Measurements from ENCODE around the gene ZNF662. TPM values are rescaled to one million over a fixed set of nuclear protein-coding genes. Genes with fewer than 3 reads are reported as not detected.

Gene ZNF662
- total RNA-seq, 1 donor from 2014 or later = 1.3 TPM

- no peak for DNase-seq (ENCODE audit: low read depth)
Observed at GRCh38 chr3:42936157-42936981, 30.4 kb downstream of the ZNF662 start.

DNA sequence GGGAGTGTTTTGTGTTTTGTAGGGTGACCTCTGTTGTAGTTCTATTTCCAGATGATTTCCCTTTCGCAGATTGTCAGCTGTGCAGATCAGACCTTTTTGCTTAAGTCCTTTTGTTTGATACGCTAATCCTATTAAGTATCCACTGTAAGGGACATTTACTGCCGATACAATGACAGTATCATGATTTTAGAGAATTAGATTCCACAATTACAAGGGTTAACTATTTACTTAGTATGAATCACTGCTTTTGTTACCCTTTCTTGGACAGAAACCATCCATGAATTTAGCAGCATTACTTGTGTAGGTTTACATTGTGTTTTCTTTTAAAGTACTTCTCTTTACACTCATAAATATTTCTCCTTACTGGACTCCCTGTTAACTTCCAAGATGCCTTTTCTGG lies 31.4 kb downstream of the ZNF662 start:
- DNase-seq (ENCODE audit: low read depth) = no peak

GRCh38 chr3:42942693-42943092 lies 36.8 kb downstream of the ZNF662 start:
- DNase-seq (ENCODE audit: low read depth) = no peak

DNA sequence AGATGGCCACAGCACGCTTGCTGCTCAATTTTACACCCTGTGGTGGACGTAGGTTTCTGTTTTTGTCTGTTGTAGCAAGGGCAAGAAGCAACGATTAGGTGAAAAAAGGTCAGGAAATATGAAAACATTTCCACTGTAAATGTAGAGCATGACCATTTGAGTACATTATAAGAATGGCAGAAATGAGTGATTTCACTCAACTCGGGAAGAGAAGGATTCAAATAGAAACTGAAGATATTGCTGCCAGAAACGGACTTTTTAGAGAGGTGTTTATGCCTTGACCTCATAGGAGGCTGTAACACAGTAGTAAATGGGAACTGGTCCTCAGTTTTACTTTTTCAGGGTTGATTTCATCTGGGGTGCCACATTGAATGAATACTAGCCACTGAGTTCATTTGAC lies 40.1 kb downstream of the ZNF662 start:
- no peak for DNase-seq (ENCODE audit: low read depth)

DNA sequence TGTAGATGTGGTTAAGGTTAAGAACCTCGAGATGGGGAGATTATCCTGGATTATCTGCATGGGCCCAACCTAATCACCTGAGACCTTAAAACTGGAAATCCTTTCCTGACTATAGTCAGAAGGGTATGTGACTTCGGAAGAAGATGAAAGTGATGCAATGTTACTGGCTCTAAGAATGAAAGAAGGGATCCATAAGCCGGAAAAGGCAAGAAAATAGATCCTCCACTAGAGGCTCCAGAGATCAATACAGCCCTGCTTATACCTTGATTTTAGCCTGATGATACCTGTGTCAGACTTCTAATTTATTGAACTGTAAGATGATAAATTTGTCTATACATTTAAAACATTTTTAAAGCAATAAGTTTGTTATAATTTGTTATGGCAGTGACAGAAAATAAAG lies 51.6 kb downstream of the ZNF662 start:
- no peak for DNase-seq (ENCODE audit: low read depth)

GRCh38 chr3:42960282-42960681 lies 54.3 kb downstream of the ZNF662 start:
- DNase-seq (ENCODE audit: low read depth) = peak; percentile 43

- no peak for DNase-seq (ENCODE audit: low read depth)
Observed at GRCh38 chr3:42960786-42961185, 54.8 kb downstream of the ZNF662 start.

DNA sequence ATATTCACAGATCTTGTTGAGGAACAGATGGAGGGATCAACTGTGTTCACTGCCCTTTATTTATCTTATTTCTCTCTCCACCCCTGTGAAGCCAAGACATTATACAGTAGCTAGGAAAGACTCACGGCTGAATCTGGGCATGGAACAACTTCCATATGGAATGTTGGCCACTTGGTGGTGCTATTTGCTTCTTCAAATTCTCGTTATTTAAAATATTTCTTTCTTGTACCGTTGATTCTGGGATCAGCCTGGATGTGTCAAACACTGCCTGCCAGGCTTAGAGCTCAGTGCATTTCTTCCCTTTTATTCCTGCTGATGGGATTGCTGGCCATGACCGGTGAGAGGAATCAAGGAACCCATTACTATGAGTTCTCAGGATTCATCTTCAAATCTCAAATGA lies 55.7 kb downstream of the ZNF662 start:
- peak; percentile 67 for DNase-seq (ENCODE audit: low read depth)

- DNase-seq (ENCODE audit: low read depth) = no peak
Observed at GRCh38 chr3:42963269-42963668, 57.3 kb downstream of the ZNF662 start.

DNA sequence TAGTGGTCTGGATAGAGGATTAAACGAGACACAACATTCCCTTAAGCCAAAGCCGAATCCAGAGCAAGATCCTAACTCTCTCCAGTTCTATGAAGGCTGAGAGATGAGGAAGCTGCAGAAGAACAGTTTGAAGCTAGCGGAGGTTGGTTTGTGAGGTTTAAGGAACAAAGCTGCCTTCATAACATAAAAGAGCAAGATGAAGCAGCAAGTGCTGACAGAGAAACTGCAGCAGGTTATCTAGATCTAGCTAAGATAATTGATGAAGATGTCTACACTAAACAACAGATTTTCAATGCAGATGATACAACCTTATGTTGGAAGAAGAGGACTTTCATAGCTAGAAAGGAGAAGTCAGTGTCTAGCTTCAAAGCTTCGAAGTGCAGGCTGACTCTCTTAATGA lies 58.3 kb downstream of the ZNF662 start:
- no peak for DNase-seq (ENCODE audit: low read depth)

Other genes starting within 250 kb of the ZNF662 start
- gene KLHL40, start 220.6 kb upstream of the ZNF662 start, total RNA-seq = 55.6 and 67.1 TPM in 2 replicates
- 12.3 and 26.6 TPM in 2 replicates for gene HHATL, start 203.3 kb upstream of the ZNF662 start, total RNA-seq
- gene CCDC13, start 132.9 kb upstream of the ZNF662 start, total RNA-seq = 1.0 and 1.2 TPM in 2 replicates
- gene HIGD1A, start 101.7 kb upstream of the ZNF662 start, total RNA-seq = 192 and 193 TPM in 2 replicates
- 0.11 TPM in 1 of 2 replicates, not detected in the other for gene ACKR2, start 96.7 kb upstream of the ZNF662 start, total RNA-seq
- not detected in 2 replicates for gene CYP8B1, start 30.3 kb upstream of the ZNF662 start, total RNA-seq
- not detected in 2 replicates for gene GASK1A, start 73.2 kb downstream of the ZNF662 start, total RNA-seq
- gene POMGNT2, start 199.9 kb downstream of the ZNF662 start, total RNA-seq = 23.1 and 32.0 TPM in 2 replicates